WTC11 (cell line): ENCODE results near the gene KCNJ6. TPM values are rescaled to one million over a fixed set of nuclear protein-coding genes. Genes with fewer than 3 reads are reported as not detected.
A peak's percentile ranks its signal among the peaks of the same experiment; 100 is the strongest.

Experiments
- ATAC-seq: fragments of 200-7000 bp; cut with Tn5 transposase; 2 replicates; pipeline ENCODE4 v1.10.0; 2021; ENCODE audit warnings: mild to moderate bottlenecking, moderate library complexity
- CTCF ChIA-PET: fragments of 300-600 bp; sonication (Branson Sonifier 250); formaldehyde crosslinking; loops from one replicate; lab custom pipeline; 2021; ENCODE audit warnings: antibody characterized with exemption; lab: Charles Lee
- POLR2A ChIA-PET: fragments of 350-600 bp; sonication (Branson Sonifier 250); formaldehyde crosslinking; loops from one replicate; lab custom pipeline; 2021; ENCODE audit warnings: antibody characterized with exemption; lab: Charles Lee
- DNase-seq: peaks from one replicate; pipeline ENCODE4 v3.0.0; 2021; ENCODE audit warnings: low spot score
- H3K27ac Mint-ChIP-seq: 2 replicates; pipeline ENCODE4 v1.8.0; 2021; ENCODE audit warnings: mixed read lengths
- H3K27me3 Mint-ChIP-seq: 2 replicates; pipeline ENCODE4 v1.8.0; 2021; ENCODE audit warnings: low read depth, mild to moderate bottlenecking, moderate library complexity, mixed read lengths
- H3K36me3 Mint-ChIP-seq: 2 replicates; pipeline ENCODE4 v1.8.0; 2021; ENCODE audit warnings: mixed read lengths
- H3K4me1 Mint-ChIP-seq: 2 replicates; pipeline ENCODE4 v1.8.0; 2022; ENCODE audit warnings: mixed read lengths
- H3K4me3 Mint-ChIP-seq: 2 replicates; pipeline ENCODE4 v1.8.0; 2021; ENCODE audit warnings: mild to moderate bottlenecking, moderate library complexity, mixed read lengths
- H3K9me3 Mint-ChIP-seq: 2 replicates; pipeline ENCODE4 v1.8.0; 2021; ENCODE audit warnings: mixed read lengths
- ATF1 ChIP-seq: sonication (generic); formaldehyde crosslinking; IDR thresholded peaks from 2 replicates; pipeline ENCODE4 v1.8.1; 2023; ENCODE audit warnings: mild to moderate bottlenecking, moderate library complexity, missing genetic modification reagents
- ATF3 ChIP-seq: sonication (generic); formaldehyde crosslinking; conservative IDR thresholded peaks from 2 replicates; pipeline ENCODE4 v1.8.1; 2022; ENCODE audit warnings: mild to moderate bottlenecking, missing genetic modification reagents
- CTCF ChIP-seq: fragments of 200-600 bp; IDR thresholded peaks from 2 replicates; pipeline ENCODE4 v1.8.0; 2022; ENCODE audit warnings: antibody characterized with exemption
- ELF4 ChIP-seq: sonication (generic); formaldehyde crosslinking; IDR thresholded peaks from 2 replicates; pipeline ENCODE4 v1.8.1; 2022; ENCODE audit warnings: low read depth, mild to moderate bottlenecking, moderate library complexity, missing genetic modification reagents
- ESRRA ChIP-seq: sonication (generic); formaldehyde crosslinking; IDR thresholded peaks from 2 replicates; pipeline ENCODE4 v1.8.1; 2022; ENCODE audit warnings: mild to moderate bottlenecking, missing genetic modification reagents, borderline replicate concordance
- ETV6 ChIP-seq: sonication (generic); formaldehyde crosslinking; IDR thresholded peaks from 2 replicates; pipeline ENCODE4 v1.8.1; 2022; ENCODE audit warnings: mild to moderate bottlenecking, missing genetic modification reagents
- GTF2I ChIP-seq: fragments of 250-450 bp; sonication (Bioruptor Pico); conservative IDR thresholded peaks from 2 replicates; pipeline ENCODE4 v1.4.0; 2021; ENCODE audit warnings: mild to moderate bottlenecking
- HMGXB4 ChIP-seq: sonication (generic); formaldehyde crosslinking; IDR thresholded peaks from 2 replicates; pipeline ENCODE4 v1.8.1; 2023; ENCODE audit warnings: mild to moderate bottlenecking, moderate library complexity, missing genetic modification reagents
- NFYB ChIP-seq: sonication (generic); formaldehyde crosslinking; conservative IDR thresholded peaks from 2 replicates; pipeline ENCODE4 v1.8.0; 2022; ENCODE audit warnings: low read depth, missing genetic modification reagents
- NR2C2 ChIP-seq: sonication (generic); formaldehyde crosslinking; IDR thresholded peaks from 2 replicates; pipeline ENCODE4 v1.8.0; 2022; ENCODE audit warnings: mild to moderate bottlenecking, missing genetic modification reagents
- PREB ChIP-seq: sonication (generic); formaldehyde crosslinking; IDR thresholded peaks from 2 replicates; pipeline ENCODE4 v1.8.1; 2022; ENCODE audit warnings: mild to moderate bottlenecking, missing genetic modification reagents, moderate library complexity, borderline replicate concordance
- PRRX2 ChIP-seq: fragments of 250-450 bp; sonication (Bioruptor Pico); IDR thresholded peaks from 2 replicates; pipeline ENCODE4 v1.8.0; 2021; ENCODE audit warnings: mild to moderate bottlenecking
- RORB ChIP-seq: fragments of 250-450 bp; sonication (Bioruptor Pico); IDR thresholded peaks from 2 replicates; pipeline ENCODE4 v1.9.0; 2021; ENCODE audit warnings: mild to moderate bottlenecking
- SP1 ChIP-seq: sonication (generic); formaldehyde crosslinking; conservative IDR thresholded peaks from 2 replicates; pipeline ENCODE4 v1.8.1; 2022; ENCODE audit warnings: missing genetic modification reagents
- TCF7 ChIP-seq: sonication (generic); formaldehyde crosslinking; IDR thresholded peaks from 2 replicates; pipeline ENCODE4 v1.8.0; 2022; ENCODE audit warnings: mild to moderate bottlenecking, low read depth, missing genetic modification reagents, moderate library complexity
- TP53 ChIP-seq: sonication (generic); formaldehyde crosslinking; IDR thresholded peaks from 2 replicates; pipeline ENCODE4 v1.8.1; 2023; ENCODE audit warnings: mild to moderate bottlenecking, missing genetic modification reagents
- ZNF219 ChIP-seq: sonication (generic); formaldehyde crosslinking; IDR thresholded peaks from 2 replicates; pipeline ENCODE4 v1.8.0; 2023; ENCODE audit warnings: missing genetic modification reagents, mild to moderate bottlenecking, borderline replicate concordance
- ZNF396 ChIP-seq: fragments of 250-450 bp; sonication (Bioruptor Pico); IDR thresholded peaks from 2 replicates; pipeline ENCODE4 v1.8.0; 2021; ENCODE audit warnings: mild to moderate bottlenecking, moderate library complexity, borderline replicate concordance
- ZNF423 ChIP-seq: fragments of 250-450 bp; sonication (Bioruptor Pico); IDR thresholded peaks from 2 replicates; pipeline ENCODE4 v2.1.2; 2022; ENCODE audit warnings: mild to moderate bottlenecking, moderate library complexity
- ZNF671 ChIP-seq: fragments of 250-450 bp; sonication (Bioruptor Pico); IDR thresholded peaks from 2 replicates; pipeline ENCODE4 v1.8.0; 2021; ENCODE audit warnings: mild to moderate bottlenecking
- total RNA-seq: library from RNA; stranded (reverse); gene quantifications from 3 replicates; pipeline ENCODE4 v1.2.3, GENCODE V29; 2021

The KCNJ6 gene
- total RNA-seq, 1 experiment from 2014 or later: 0.35 TPM

GRCh38 chr21:37874481-37874880 lies 41.8 kb downstream of the KCNJ6 start (continued):
- no peak for TF ChIP-seq PREB (CRISPR knock-in tag)
- no peak for TF ChIP-seq GTF2I (CRISPR knock-in tag)

GRCh38 chr21:37873655-37874054 lies 42.6 kb downstream of the KCNJ6 start:
- DNase-seq: no peak
- Mint-ChIP-seq H3K4me1 (no peaks in the 10 kb centered on the region), H3K27ac (no peak overlapping the region), H3K27me3 (no peaks in the 10 kb centered on the region), H3K36me3 (no peaks in the 10 kb centered on the region), H3K9me3 (no peaks in the 10 kb centered on the region), H3K4me3 (no peak overlapping the region)
- CTCF ChIA-PET: interaction anchor here (1.0 to 1.7 kb wide), 4 partner anchors 18 to 161 kb away, joined by 4 to 9 read pairs (median 5); partner anchors contain the start of gene KCNJ6
- no peak for TF ChIP-seq ZNF671 (CRISPR knock-in tag)
- no peak for TF ChIP-seq HMGXB4 (CRISPR knock-in tag)
- TF ChIP-seq TCF7 (CRISPR knock-in tag): no peak
- no peak for TF ChIP-seq CTCF
- no peak for TF ChIP-seq TP53
- no peak for TF ChIP-seq ZNF396 (CRISPR knock-in tag)
- no peak for TF ChIP-seq PRRX2 (CRISPR knock-in tag)
- POLR2A ChIA-PET: interaction anchor here (1.0 kb wide), 1 partner anchor 16 kb away, joined by 3 read pairs; no protein-coding TSS in a partner anchor
- ATAC-seq: peak; percentile 71

GRCh38 chr21:37871121-37871862 lies 45.0 kb downstream of the KCNJ6 start:
- Mint-ChIP-seq H3K4me3 (no peak overlapping the region), H3K36me3 (no peaks in the 10 kb centered on the region), H3K27me3 (no peaks in the 10 kb centered on the region), H3K27ac (no peak overlapping the region), H3K4me1 (no peaks in the 10 kb centered on the region), H3K9me3 (no peaks in the 10 kb centered on the region)
- TF ChIP-seq SP1 (CRISPR knock-in tag) (no peak), GTF2I (CRISPR knock-in tag) (no peak), ZNF423 (CRISPR knock-in tag) (no peak), ESRRA (CRISPR knock-in tag) (no peak), NR2C2 (CRISPR knock-in tag) (no peak), NFYB (CRISPR knock-in tag) (no peak), ELF4 (CRISPR knock-in tag) (no peak), RORB (no peak), ZNF219 (no peak), ATF1 (CRISPR knock-in tag) (no peak), ETV6 (CRISPR knock-in tag) (no peak), ZNF671 (CRISPR knock-in tag) (no peak), ATF3 (CRISPR knock-in tag) (no peak)
- ChIA-PET POLR2A (no interaction called here), CTCF (no interaction called here)
- ATAC-seq: no peak
- DNase-seq: no peak
